Fibroblast of skin of right biceps (primary cell): ENCODE measurements around the gene BORA.
A peak's percentile ranks its signal among the peaks of the same experiment; 100 is the strongest.
"Not testable (repeated sequence)": the region's sequence is repeated elsewhere in the genome, so short reads cannot be mapped to it uniquely, and the experiment has no call there.

Experiments
- DNase-seq: peaks from one replicate; pipeline ENCODE4 v3.0.0-alpha.2; 2013

The BORA gene

DNA sequence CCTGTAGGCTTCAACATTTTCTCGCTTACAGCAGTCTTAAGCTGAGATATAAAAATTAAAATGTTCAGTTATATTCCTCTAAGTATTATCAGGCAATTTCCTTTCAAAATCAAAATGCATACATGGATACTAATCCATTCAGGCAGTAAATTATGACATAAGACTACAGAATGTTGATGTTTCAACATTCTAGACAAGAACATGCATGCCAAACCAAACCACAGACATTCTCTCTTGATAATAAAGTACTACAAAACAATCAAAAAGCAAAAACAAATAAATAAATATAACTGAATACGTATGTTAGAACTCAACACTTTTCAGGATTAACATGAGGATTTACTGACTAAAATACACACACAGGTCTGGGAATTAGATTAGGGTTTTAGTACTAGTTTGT lies 46.3 kb downstream of the BORA start:
- no peak for DNase-seq

DNA sequence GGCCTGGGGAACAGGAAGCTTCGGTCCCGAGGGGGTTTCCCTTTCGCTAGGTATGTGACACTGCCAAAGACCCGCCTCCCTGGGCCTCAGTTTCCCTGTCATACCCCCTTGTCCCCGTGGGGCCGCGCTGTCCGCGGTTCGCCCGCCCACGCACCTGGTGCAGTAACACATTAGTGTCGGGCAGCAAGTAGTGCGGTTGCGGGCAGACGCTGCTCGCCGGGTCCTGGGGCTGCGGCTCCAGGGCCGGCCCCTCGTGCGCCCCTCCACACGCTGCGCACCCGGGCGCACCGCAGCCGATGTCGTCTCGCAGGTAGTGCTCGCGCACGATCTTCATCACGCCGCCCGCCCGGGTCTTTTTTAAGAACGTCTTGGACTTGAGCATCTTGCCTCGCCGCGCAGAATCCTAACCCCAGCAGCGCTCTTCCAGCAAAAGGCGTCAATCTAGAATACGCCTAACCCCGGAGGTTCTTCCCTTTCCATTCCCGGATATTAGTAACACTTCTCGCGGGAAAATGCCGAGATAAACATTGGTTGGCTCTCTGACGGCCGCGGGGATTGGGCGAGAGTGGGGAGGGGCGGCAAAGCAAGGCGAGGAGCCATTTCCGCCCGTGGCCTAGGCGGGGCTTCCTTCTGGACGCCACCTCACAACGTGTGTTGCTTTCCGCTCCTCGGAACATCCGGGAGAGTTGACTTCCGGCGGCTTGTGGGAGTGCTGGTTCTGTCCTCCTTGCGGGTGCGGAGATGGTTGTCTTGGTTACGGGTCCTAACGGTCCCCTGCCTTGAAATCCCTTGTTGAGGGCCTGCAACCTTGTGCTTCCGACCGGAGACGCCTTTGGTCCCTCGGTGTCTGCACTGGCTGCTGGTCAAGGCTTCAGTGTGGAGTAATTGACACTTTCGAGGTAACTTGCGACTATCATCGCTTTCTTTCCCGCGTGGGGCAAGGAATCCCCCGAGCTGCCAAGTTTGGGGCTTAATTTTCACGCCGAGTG lies 54.0 kb downstream of the BORA start, which contains the start of the genes DIS3 and PIBF1:
Gene DIS3 (minus strand): TSS at position 450 of the 989 bp plus-strand sequence. CDS start 68 bp downstream, at position 382.
Gene PIBF1 (plus strand): TSS at position 683 of the 989 bp plus-strand sequence. CDS start 1,337 bp downstream, outside the sequence.
- peak; percentile 99 for DNase-seq

DNA sequence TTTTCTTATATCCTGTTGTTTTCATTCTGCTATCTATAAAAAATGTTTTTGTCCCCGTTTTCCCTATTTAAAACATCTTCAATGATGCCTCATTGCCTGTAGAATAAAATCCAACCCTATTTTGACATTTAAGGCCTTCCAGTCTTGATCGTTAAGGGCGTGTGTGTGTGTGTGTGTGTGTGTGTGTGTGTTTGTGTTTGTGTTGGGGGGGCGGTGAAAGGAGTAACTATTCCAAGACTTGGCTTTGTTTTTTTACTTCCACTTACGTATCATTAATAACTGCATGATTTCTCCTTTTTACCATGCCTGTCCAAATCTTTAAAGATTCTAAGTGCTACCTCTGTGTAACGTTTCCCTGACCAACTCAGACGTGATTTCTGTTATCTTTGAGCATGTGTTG lies 55.0 kb downstream of the BORA start:
- DNase-seq = peak; percentile 17

DNA sequence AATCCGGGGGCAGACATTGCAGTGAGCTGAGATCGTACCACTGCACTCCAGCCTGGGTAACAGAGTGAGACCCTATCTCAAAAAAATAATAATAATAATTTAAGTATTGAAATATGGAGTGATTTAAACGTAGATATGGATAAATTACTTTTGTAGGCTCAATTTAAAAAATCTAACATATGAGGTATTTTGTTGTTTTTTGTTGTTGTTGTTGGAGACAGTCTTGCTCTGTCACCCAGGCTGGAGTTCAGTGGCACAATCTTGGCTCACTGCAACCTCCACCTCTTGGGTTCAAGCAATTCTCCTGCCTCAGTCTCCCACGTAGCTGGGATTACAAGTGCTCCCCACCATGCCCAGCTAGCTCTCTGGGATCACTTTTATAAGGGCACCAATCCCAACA lies 57.0 kb downstream of the BORA start:
- DNase-seq = not testable (repeated sequence)

DNA sequence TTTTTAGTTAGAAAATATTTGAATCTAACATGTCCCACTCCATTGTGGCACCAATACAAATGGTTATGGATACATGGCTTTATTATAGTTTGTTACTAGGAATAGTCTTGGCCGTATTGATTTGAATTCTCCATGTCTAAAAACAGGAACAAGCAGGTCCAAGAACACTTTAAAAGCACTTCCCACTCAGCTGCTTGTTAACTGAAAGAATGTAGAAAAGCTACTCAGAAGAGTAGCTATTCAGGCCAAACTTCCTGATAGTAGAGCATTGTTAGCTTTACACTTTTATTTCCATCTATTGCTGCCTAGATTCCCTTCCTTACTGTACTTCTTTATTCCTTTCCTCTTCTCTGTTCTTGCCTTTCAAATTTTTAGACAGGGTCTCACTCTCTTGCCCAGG lies 61.1 kb downstream of the BORA start:
- DNase-seq = no peak

DNA sequence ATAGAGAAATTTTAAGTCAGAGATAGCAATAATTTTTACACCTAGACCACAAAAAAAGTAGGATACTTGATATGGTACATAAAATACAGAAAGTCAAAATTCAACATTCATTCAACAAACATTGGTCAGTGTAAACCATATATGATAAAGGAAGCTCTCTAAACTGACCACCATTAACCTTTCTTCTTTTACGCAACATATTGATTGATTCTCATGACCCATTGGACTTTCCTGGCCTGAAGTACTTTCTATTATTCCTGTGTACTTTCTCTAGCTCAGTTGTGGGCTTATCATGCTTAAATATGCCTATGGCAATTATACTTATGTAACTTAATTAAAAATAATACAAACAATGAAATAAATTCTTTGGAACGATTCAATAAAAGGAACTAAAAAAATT lies 64.9 kb downstream of the BORA start:
- DNase-seq = no peak

DNA sequence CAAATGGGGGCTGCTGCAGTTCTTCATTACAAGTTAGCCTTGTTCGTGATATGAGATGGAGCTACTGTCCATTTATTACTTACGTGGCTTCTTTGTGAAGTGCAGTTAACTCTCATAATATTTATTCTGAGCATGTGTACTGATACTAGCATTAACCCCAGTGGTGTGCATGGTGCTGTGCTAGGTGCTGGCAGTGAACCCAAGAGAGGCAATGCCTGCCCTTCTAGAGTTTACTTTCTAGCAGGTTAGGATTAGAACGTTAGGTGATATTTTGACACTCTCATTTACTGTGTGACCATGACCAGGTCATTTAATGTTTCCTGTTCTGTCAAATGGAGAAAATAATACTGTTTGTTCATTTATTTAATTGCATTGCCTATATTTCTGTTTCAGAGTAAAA lies 71.1 kb downstream of the BORA start:
- no peak for DNase-seq

DNA sequence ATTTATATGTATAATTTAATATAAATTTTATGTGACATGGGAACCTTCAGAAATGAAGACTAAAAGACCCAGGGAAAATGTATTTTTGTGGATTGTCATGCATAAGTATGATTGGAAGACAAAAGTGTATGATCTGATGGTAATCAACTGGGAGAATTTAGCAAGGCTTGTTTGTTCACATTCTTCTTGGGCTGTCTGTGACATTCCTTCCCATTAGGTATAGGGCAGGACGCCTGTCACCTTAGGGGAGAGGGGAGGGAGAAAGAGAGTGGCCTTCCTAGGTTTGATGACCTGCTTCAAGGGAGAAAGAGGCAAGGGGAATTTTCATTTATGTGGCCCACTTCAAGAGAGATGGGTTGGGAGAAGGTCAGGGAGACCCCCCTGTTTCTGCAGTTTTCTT lies 76.6 kb downstream of the BORA start:
- DNase-seq = no peak
